ENCODE measurements around the gene TNFRSF1A. TPM values are rescaled to one million over a fixed set of nuclear protein-coding genes. Genes with fewer than 3 reads are reported as not detected.
A peak's percentile ranks its signal among the peaks of the same experiment; 100 is the strongest.

Gene TNFRSF1A
- total and polyA plus RNA-seq, 2 of the 13 experiments (the other 11 are each of a cell fraction or from before 2014, with no cell fraction given), result 41.5 to 61.2 TPM

GRCh38 chr12:6279256-6279628, 62.6 kb downstream of the TNFRSF1A start:
- WGBS (ENCODE audit: low lambda C conversion rate), result 95% methylated on average over 12 of the region's 12 CpGs
- H3K4me1 ChIP-seq (ENCODE audit: insufficient read depth, low read length), result peaks cover 84% of the 10 kb centered on the region
- ChIA-PET CTCF (ENCODE audit: low intra/inter-chr PET ratio, low total read pairs) (interaction anchor here (1.3 to 2.9 kb wide), 2 partner anchors 83 to 217 kb away, joined by 3 to 29 read pairs; no protein-coding TSS in a partner anchor), POLR2A (interaction anchor here (0.6 to 3.3 kb wide), 17 partner anchors 9 to 221 kb away, joined by 3 to 17 read pairs (median 8); partner anchors contain the start of gene CD9)
- peak overlapping the region in 1 of 3 experiments; percentile 32; a peak in 1 of 6 replicates for H3K4me3 ChIP-seq (replicated peaks in 1 of 3; ENCODE audit: insufficient read depth in 1 of 3, low read depth in 2 of 3, low read length in 3 of 3)
- in situ Hi-C loops (cut with HindIII; ENCODE audit: extremely low pct_ligation_motif_present, low pct_unique_long_range_greater_than_20kb), result loop anchor here (5.0 kb wide), 3 partner anchors 47 to 217 kb away; no protein-coding TSS in a partner anchor
- H3K9me3 ChIP-seq (ENCODE audit: low read length), result no peaks in the 10 kb centered on the region
- BruUV-seq (replicated peaks), result no TSS peak
- no peak for FAIRE-seq
- H4K20me1 ChIP-seq (ENCODE audit: insufficient read depth, low read length), result no peaks in the 10 kb centered on the region
- peaks cover 0 to 11% of the 10 kb centered on the region in 2 experiments; a peak in 4 of 5 replicates for H3K27me3 ChIP-seq (ENCODE audit: control insufficient read depth in 1 of 2, insufficient read depth in 2 of 2, low read length in 2 of 2)
- no peak overlapping the region for H2AFZ ChIP-seq (ENCODE audit: low read length)
- no peaks in the 10 kb centered on the region for H3K79me2 ChIP-seq (ENCODE audit: insufficient read depth, low read length)
- no peak for DNase-seq (ENCODE audit: low spot score)
- no peak for ATAC-seq
- no peaks in the 10 kb centered on the region for H3K36me3 ChIP-seq (replicated peaks in 1 of 2; ENCODE audit: control insufficient read depth in 1 of 2, insufficient read depth in 2 of 2, low read length in 2 of 2)
- peak overlapping the region; percentile 75 for H3K27ac ChIP-seq (ENCODE audit: extremely low read length, insufficient read depth, low read length)
- H3K9ac ChIP-seq (ENCODE audit: insufficient read depth, low read depth, low read length), result peak overlapping the region; percentile 52
- intact Hi-C loops (cut with micrococcal nuclease; ENCODE audit: unreplicated experiment), result no loop called here
- H3K4me2 ChIP-seq (ENCODE audit: low read depth, low read length), result peak overlapping the region; percentile 81
- TF ChIP-seq SMAD1 (CRISPR knock-in tag; IDR thresholded peaks at IDR 0.05; ENCODE audit: borderline replicate concordance, low read depth), result no peak
- TF ChIP-seq ZNF589 (CRISPR knock-in tag; conservative IDR thresholded peaks at IDR 0.05), result 0 out of 2 replicates have a peak, but pooled peaks have one; percentile 25
- TF ChIP-seq, protein P1, sequence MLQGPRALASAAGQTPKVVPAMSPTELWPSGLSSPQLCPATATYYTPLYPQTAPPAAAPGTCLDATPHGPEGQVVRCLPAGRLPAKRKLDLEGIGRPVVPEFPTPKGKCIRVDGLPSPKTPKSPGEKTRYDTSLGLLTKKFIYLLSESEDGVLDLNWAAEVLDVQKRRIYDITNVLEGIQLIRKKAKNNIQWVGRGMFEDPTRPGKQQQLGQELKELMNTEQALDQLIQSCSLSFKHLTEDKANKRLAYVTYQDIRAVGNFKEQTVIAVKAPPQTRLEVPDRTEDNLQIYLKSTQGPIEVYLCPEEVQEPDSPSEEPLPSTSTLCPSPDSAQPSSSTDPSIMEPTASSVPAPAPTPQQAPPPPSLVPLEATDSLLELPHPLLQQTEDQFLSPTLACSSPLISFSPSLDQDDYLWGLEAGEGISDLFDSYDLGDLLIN (CRISPR knock-in tag; IDR thresholded peaks at IDR 0.05; ENCODE audit: borderline replicate concordance), result 0 out of 2 replicates have a peak, but pooled peaks have one; percentile 2
- TF ChIP-seq ASH2L (IDR thresholded peaks at IDR 0.05; ENCODE audit: insufficient read length, low read depth, low read length), result no peak
- no peak for TF ChIP-seq RBM22 (optimal IDR thresholded peaks at IDR 0.05; ENCODE audit: low read length)
- 0 out of 2 replicates have a peak, but pooled peaks have one; percentile 58 for TF ChIP-seq ZNF772 (CRISPR knock-in tag; IDR thresholded peaks at IDR 0.05)
- 0 out of 2 replicates have a peak, but pooled peaks have one; percentile 24 for TF ChIP-seq HIVEP1 (CRISPR knock-in tag; IDR thresholded peaks at IDR 0.05)
- TF ChIP-seq, protein P2, sequence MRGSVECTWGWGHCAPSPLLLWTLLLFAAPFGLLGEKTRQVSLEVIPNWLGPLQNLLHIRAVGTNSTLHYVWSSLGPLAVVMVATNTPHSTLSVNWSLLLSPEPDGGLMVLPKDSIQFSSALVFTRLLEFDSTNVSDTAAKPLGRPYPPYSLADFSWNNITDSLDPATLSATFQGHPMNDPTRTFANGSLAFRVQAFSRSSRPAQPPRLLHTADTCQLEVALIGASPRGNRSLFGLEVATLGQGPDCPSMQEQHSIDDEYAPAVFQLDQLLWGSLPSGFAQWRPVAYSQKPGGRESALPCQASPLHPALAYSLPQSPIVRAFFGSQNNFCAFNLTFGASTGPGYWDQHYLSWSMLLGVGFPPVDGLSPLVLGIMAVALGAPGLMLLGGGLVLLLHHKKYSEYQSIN (CRISPR knock-in tag; IDR thresholded peaks at IDR 0.05; ENCODE audit: borderline replicate concordance), result no peak
- no peak for TF ChIP-seq FOXC1 (CRISPR knock-in tag; IDR thresholded peaks at IDR 0.05; ENCODE audit: borderline replicate concordance)
- peak; percentile 85 for TF ChIP-seq ZBTB38 (CRISPR knock-in tag; IDR thresholded peaks at IDR 0.05)
- no peak for TF ChIP-seq HINFP (CRISPR knock-in tag; IDR thresholded peaks at IDR 0.05; ENCODE audit: low read depth)
- 0 out of 2 replicates have a peak, but pooled peaks have one; percentile 25 for TF ChIP-seq ZNF510 (CRISPR knock-in tag; IDR thresholded peaks at IDR 0.05; ENCODE audit: low read depth)
- no peak for TF ChIP-seq SNAPC2 (CRISPR knock-in tag; IDR thresholded peaks at IDR 0.05)
- TF ChIP-seq NCOR1 (IDR thresholded peaks at IDR 0.05; ENCODE audit: borderline replicate concordance, low read length), result no peak
- TF ChIP-seq ERF (CRISPR knock-in tag; IDR thresholded peaks at IDR 0.05), result no peak
- TF ChIP-seq XRCC5 (optimal IDR thresholded peaks at IDR 0.05; ENCODE audit: low read length), result no peak
- peak; percentile 18; the same call in 1 of the 2 replicates for TF ChIP-seq SP4 (CRISPR knock-in tag; IDR thresholded peaks at IDR 0.05)
- TF ChIP-seq ZNF430 (CRISPR knock-in tag; IDR thresholded peaks at IDR 0.05), result no peak
- TF ChIP-seq MAF1 (CRISPR knock-in tag; IDR thresholded peaks at IDR 0.05; ENCODE audit: borderline replicate concordance), result no peak
- TF ChIP-seq ZFP37 (CRISPR knock-in tag; IDR thresholded peaks at IDR 0.05; ENCODE audit: borderline replicate concordance), result no peak
- TF ChIP-seq ZNF839 (CRISPR knock-in tag; IDR thresholded peaks at IDR 0.05; ENCODE audit: borderline replicate concordance), result no peak
